Right atrium auricular region (tissue), 2 donors: Measurements from ENCODE around the gene SLC35E3. TPM values are rescaled to one million over a fixed set of nuclear protein-coding genes. Genes with fewer than 3 reads are reported as not detected.

Experiments
- DNase-seq: peaks from one replicate; pipeline ENCODE4 v3.0.0-alpha.2; 2019; ENCODE audit warnings: low spot score
- H3K27ac ChIP-seq, 2 donors: fragments of 200-600 bp; sonication (generic); 1 replicate in 1 of 2; 2 replicates in 1 of 2; pipeline ENCODE4 v1.5.1; 2016 to 2019
- H3K27me3 ChIP-seq, 2 donors: fragments of 200-600 bp; sonication (generic); one replicate each; pipeline versions ENCODE4 v1.5.1 to v1.6.0; 2017 to 2019
- H3K36me3 ChIP-seq: fragments of 200-600 bp; sonication (generic); one replicate; pipeline ENCODE4 v1.5.1; 2016
- H3K4me1 ChIP-seq, 2 donors: fragments of 200-600 bp; sonication (generic); one replicate each; pipeline versions ENCODE4 v1.5.1 to v1.6.0; 2017 to 2019
- H3K4me3 ChIP-seq, 2 donors: fragments of 200-600 bp; sonication (generic); 1 replicate in 1 of 2; 2 replicates in 1 of 2; pipeline ENCODE4 v1.5.1; 2017 to 2019; ENCODE audit warnings: mild to moderate bottlenecking in 1 of 2, moderate library complexity in 1 of 2
- H3K9me3 ChIP-seq, 2 donors: fragments of 200-600 bp; sonication (generic); one replicate each; pipeline ENCODE4 v1.5.1; 2019
- total RNA-seq, 2 donors: library from RNA; depleted of rRNA; stranded (reverse); fragments of >200 nt; gene quantifications; one replicate each; pipeline ENCODE4 v1.1.0, GENCODE V29; 2016
- TF ChIP-seq, protein P1 (sequence below), 2 donors: fragments of 200-600 bp; sonication (generic); IDR thresholded peaks; one replicate each; pipeline ENCODE4 v1.5.1; 2019; ENCODE audit warnings: antibody characterized with exemption in 2 of 2

The SLC35E3 gene
- total RNA-seq, 2 donors from 2014 or later, result 2.3 to 3.1 TPM

DNA sequence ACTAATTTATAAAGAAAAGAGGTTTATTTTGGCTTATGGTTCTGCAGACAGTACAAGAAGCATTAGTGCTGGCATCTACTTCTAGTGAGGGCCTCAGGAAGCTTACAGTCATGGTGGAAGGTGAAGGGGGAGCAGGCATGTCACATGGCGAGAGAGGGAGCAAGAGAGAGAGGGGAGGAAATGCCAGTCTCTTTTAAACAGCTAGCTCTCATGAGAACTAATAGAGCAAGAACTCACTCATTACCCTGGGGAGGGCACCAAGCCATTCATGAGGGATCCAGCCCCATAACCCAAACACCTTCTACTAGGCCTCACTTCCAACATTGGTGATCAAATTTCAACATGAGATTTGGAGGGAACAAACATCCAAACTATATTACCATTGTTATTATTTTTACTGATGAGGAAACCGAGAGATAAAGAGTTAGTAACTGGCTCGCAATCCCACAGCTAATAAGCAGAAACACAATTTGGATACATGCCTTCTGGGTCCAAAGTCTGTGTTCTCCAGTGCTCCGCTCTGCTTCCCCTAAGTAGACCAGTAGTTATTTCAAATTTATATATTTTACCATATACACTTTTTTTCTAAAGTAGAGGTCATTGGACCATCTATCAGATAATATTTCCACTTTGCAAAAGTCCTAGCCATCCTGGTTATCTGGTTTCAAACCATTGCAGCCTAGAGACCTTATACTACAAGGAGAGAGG lies 9.7 kb downstream of the SLC35E3 start:
- Histone ChIP-seq H3K27me3 (no peaks in the 10 kb centered on the region), H3K36me3 (peaks cover 23% of the 10 kb centered on the region), H3K27ac (no peak overlapping the region), H3K4me1 (no peaks in the 10 kb centered on the region), H3K9me3 (no peaks in the 10 kb centered on the region), H3K4me3 (no peak overlapping the region)
- DNase-seq, result no peak
- TF ChIP-seq, protein P1, sequence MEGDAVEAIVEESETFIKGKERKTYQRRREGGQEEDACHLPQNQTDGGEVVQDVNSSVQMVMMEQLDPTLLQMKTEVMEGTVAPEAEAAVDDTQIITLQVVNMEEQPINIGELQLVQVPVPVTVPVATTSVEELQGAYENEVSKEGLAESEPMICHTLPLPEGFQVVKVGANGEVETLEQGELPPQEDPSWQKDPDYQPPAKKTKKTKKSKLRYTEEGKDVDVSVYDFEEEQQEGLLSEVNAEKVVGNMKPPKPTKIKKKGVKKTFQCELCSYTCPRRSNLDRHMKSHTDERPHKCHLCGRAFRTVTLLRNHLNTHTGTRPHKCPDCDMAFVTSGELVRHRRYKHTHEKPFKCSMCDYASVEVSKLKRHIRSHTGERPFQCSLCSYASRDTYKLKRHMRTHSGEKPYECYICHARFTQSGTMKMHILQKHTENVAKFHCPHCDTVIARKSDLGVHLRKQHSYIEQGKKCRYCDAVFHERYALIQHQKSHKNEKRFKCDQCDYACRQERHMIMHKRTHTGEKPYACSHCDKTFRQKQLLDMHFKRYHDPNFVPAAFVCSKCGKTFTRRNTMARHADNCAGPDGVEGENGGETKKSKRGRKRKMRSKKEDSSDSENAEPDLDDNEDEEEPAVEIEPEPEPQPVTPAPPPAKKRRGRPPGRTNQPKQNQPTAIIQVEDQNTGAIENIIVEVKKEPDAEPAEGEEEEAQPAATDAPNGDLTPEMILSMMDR (IDR thresholded peaks at IDR 0.05), result no peak

DNA sequence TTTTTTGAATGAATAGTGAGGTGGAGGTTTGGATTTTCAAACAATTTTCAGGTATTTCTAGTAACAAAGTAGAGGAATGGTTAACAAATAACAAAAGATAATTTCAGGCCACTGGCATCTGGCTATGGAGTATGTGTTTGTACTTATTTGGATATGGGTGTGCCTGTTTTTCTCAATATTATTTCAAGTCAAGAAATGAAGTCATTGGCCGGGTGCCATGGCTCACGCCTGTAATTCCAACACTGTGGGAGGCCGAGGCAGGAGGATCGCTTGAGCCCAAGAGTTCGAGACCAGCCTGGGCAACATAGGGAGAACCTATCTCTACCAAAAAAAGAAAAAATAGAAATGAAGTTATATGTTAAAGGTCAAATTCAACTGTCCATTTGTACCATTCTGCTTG lies 13.9 kb downstream of the SLC35E3 start:
- TF ChIP-seq, protein P1 (IDR thresholded peaks at IDR 0.05), result no peak
- no peak for DNase-seq
- H3K9me3 ChIP-seq, result no peaks in the 10 kb centered on the region
- no peaks in the 10 kb centered on the region for H3K4me1 ChIP-seq
- H3K27me3 ChIP-seq, result no peaks in the 10 kb centered on the region
- H3K36me3 ChIP-seq, result peaks cover 8% of the 10 kb centered on the region
- no peak overlapping the region for H3K4me3 ChIP-seq
- no peak overlapping the region for H3K27ac ChIP-seq

DNA sequence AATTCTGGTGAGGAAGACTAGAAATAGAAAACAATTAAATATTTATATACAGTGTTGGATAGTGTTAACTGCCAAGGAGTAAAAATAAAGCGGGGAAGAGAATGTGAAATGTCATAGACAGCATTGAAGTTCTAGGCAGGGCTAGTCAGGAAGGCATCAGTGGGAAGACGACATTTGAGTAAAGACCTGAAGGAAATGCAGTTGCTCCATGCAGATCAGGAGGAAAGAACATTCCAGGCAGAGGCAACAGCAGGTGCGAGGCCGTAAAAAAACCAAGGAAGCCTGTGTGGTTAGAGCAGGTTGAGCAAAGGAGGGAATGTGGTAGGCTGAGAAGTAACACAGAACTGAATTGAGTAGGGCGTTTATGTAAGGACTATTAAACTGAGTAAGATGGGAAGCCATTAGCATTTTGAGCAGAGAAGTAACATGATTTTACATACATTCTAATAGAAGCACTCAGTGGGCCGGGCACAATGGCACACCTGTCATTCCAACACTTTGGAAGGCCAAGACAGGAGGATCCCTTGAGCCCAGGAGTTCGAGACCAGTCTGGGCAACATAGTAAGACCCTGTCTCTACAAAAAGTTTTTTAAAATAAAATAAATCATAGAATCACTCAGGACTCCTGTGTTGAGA lies 14.9 kb downstream of the SLC35E3 start:
- TF ChIP-seq, protein P1 (IDR thresholded peaks at IDR 0.05), result no peak
- Histone ChIP-seq H3K4me3 (no peak overlapping the region), H3K4me1 (no peaks in the 10 kb centered on the region), H3K36me3 (peaks cover 6% of the 10 kb centered on the region), H3K9me3 (no peaks in the 10 kb centered on the region), H3K27ac (no peak overlapping the region), H3K27me3 (no peaks in the 10 kb centered on the region)
- DNase-seq, result no peak

DNA sequence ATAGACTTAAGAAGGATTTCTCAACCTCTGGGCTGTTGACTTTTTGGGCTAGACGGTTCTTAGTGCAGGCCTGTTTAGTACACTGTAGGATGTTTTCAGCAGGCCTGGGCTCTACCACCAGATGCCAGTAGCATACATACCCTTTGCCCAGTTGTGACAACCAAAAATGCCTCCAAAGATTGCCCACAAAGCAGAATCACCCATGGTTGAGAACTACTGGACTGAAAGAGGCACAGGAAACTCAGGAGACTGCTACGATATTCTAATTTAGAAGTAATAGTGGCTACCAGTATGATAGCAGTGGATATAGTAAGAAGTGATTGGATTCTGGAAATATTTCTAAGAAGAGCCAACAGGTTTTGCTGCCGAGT lies 15.5 kb downstream of the SLC35E3 start:
- H3K9me3 ChIP-seq, result no peaks in the 10 kb centered on the region
- no peaks in the 10 kb centered on the region for H3K4me1 ChIP-seq
- no peak overlapping the region for H3K27ac ChIP-seq
- no peak for DNase-seq
- no peaks in the 10 kb centered on the region for H3K27me3 ChIP-seq
- H3K4me3 ChIP-seq, result no peak overlapping the region
- peaks cover 6% of the 10 kb centered on the region for H3K36me3 ChIP-seq
- TF ChIP-seq, protein P1 (IDR thresholded peaks at IDR 0.05), result no peak

DNA sequence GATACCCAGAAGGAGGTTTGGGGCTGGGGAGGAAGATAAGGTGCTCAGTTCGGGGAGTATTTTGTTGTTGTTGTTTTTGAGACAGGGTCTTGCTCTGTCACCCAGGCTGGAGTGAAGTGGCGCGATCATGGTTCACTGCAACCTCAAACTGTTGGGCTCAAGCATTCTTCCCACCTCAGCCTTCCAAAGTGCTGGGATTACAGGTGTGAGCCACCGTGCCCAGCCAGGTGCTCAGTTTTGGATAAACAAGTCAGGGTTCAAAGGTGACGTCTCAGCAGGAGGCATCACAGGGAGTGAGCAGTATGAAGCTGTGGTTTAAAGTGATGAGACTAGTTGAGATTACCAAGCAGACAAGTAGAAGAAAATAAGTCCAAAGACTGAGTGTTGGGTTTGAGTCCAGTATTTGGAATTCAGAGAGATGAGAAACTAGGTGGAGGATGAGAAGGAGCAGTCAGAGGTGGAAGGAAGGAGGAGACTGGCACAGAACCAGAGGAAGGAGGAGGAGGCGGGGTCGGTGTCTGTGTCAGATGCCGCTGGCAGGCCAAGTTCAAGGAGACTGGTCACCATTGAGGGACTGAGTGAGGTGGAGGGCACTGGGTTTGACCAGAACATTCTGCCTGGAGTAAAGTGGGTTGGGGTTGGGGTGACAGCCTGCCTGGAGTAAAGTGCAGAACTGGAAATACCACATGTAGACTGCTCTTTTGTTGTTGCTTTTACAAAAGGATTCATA lies 16.1 kb downstream of the SLC35E3 start:
- H3K27me3 ChIP-seq, result no peaks in the 10 kb centered on the region
- TF ChIP-seq, protein P1 (IDR thresholded peaks at IDR 0.05), result no peak
- H3K4me1 ChIP-seq, result no peaks in the 10 kb centered on the region
- H3K36me3 ChIP-seq, result peaks cover 6% of the 10 kb centered on the region
- no peak for DNase-seq
- H3K27ac ChIP-seq, result no peak overlapping the region
- H3K4me3 ChIP-seq, result no peak overlapping the region
- H3K9me3 ChIP-seq, result no peaks in the 10 kb centered on the region
